Erythroblast (primary cell): ENCODE data around the gene COL7A1.

Source experiments
- GATA1 ChIP-seq: IDR thresholded peaks from 2 replicates; pipeline ENCODE4 v1.6.1; 2011; ENCODE audit warnings: low read depth, mild to moderate bottlenecking, control low read depth, low read length, moderate library complexity
- POLR2A ChIP-seq: IDR thresholded peaks from 2 replicates; pipeline ENCODE4 v1.6.1; 2011; ENCODE audit warnings: mild to moderate bottlenecking, low read length

DNA sequence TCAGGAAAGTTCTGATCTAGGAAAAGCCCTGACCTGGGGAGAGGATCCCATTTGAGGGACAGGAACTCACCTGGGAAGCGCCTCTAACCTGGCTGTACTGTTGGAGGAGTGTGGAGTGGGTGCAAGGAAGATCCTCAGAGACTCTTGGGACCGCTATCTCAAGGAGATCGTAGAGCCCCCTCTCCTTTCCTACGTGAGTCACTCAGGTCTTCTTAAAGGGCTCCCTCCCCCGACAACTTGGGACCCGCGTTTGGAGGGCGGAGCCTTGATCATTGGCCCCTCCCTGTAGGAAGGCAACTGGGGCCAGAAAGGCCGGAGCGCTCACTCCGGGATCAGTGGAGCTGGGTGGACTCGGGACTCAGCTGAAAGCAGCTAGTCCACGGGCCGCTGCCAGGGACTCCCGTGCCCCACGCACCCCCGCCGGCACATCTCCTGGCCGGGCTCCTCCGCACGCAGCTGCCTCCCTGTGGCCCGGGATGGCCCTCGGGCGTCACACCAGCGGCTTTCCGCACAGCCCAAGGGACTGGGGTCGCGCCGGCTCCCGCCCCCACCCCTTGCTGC is 39.6 kb upstream of the COL7A1 start:
- TF ChIP-seq POLR2A (no peak), GATA1 (no peak)
